Mesothelial cell of epicardium (in vitro differentiated cells): ENCODE results near the gene VSX2. TPM values are rescaled to one million over a fixed set of nuclear protein-coding genes. Genes with fewer than 3 reads are reported as not detected.

Experiments used
- DNase-seq, 2 experiments: peaks; one replicate each; pipeline ENCODE4 v3.0.0; 2021; ENCODE audit warnings: low spot score in 2 of 2; ENCODE audit not compliant: unreplicated experiment in 2 of 2
- H3K27ac Mint-ChIP-seq: 2 replicates; pipeline ENCODE4 v1.8.0; 2021; ENCODE audit warnings: mixed read lengths
- H3K27me3 Mint-ChIP-seq: 2 replicates; pipeline ENCODE4 v1.8.0; 2021; ENCODE audit warnings: low read depth, mixed read lengths
- H3K36me3 Mint-ChIP-seq: 2 replicates; pipeline ENCODE4 v1.8.0; 2021; ENCODE audit warnings: mixed read lengths
- H3K4me1 Mint-ChIP-seq: 2 replicates; pipeline ENCODE4 v1.8.0; 2021; ENCODE audit warnings: mixed read lengths
- H3K4me3 Mint-ChIP-seq: 2 replicates; pipeline ENCODE4 v1.8.0; 2021; ENCODE audit warnings: mild to moderate bottlenecking, moderate library complexity, mixed read lengths
- H3K9me3 Mint-ChIP-seq: 2 replicates; pipeline ENCODE4 v1.8.0; 2021; ENCODE audit warnings: mixed read lengths
- total RNA-seq: library from RNA; stranded (reverse); gene quantifications from 3 replicates; pipeline ENCODE4 v1.2.1, GENCODE V29; 2021
- TF ChIP-seq, protein P1 (sequence below): fragments of 200-600 bp; sonication (generic); IDR thresholded peaks from one replicate; pipeline ENCODE4 v1.5.0; 2021; ENCODE audit warnings: antibody characterized with exemption; ENCODE audit not compliant: unreplicated experiment

Gene VSX2
- total RNA-seq, 1 donor from 2014 or later = not detected

DNA sequence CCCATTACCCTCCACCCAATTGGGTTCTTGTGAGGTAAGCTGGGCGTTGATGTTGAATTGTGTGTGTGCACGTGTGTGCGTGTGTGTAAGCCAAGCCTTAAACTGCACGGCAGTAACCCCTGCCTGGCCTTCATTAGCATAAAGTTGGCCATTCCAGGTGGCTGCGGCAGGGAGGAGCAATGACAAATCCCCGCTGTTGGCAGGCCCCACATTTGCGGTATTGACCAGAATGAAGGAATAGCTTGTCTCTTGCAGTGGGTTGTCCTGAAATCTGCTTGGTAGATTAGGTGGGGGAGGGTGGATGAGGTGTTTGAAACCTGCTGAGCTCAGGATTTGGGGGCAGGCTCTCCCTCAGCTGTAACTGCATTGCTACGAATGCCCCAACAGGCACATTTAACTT lies 7.3 kb downstream of the VSX2 start:
- no peak overlapping the region for H3K4me3 Mint-ChIP-seq
- no peak overlapping the region for H3K27ac Mint-ChIP-seq
- H3K36me3 Mint-ChIP-seq = no peaks in the 10 kb centered on the region
- no peak for DNase-seq
- H3K9me3 Mint-ChIP-seq = no peaks in the 10 kb centered on the region
- peaks cover 7% of the 10 kb centered on the region for H3K4me1 Mint-ChIP-seq
- H3K27me3 Mint-ChIP-seq = peaks cover 82% of the 10 kb centered on the region
- TF ChIP-seq, protein P1, sequence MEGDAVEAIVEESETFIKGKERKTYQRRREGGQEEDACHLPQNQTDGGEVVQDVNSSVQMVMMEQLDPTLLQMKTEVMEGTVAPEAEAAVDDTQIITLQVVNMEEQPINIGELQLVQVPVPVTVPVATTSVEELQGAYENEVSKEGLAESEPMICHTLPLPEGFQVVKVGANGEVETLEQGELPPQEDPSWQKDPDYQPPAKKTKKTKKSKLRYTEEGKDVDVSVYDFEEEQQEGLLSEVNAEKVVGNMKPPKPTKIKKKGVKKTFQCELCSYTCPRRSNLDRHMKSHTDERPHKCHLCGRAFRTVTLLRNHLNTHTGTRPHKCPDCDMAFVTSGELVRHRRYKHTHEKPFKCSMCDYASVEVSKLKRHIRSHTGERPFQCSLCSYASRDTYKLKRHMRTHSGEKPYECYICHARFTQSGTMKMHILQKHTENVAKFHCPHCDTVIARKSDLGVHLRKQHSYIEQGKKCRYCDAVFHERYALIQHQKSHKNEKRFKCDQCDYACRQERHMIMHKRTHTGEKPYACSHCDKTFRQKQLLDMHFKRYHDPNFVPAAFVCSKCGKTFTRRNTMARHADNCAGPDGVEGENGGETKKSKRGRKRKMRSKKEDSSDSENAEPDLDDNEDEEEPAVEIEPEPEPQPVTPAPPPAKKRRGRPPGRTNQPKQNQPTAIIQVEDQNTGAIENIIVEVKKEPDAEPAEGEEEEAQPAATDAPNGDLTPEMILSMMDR = no peak

DNA sequence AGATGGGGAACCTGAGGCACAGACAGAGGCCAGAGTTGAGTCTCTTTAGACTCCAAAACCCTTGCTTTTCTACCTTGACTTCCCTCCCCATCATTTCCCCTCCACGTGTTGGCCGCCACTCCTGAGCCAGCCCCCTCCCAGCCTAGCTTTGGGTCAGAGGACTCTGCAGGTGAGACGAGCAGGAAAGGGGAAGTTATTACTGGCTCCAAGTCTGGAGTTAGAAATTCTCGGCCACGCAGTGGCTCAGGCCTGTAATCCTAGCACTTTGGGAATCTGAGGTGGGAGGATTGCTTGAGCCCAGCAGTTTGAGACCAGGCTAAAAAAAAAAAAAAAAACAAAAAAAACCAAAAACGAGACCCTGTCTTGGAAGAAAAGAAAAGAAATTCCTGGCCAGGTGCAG lies 8.8 kb downstream of the VSX2 start:
- H3K4me1 Mint-ChIP-seq = peaks cover 2% of the 10 kb centered on the region
- no peaks in the 10 kb centered on the region for H3K36me3 Mint-ChIP-seq
- H3K4me3 Mint-ChIP-seq = no peak overlapping the region
- TF ChIP-seq, protein P1 = no peak
- DNase-seq = no peak
- H3K9me3 Mint-ChIP-seq = no peaks in the 10 kb centered on the region
- no peak overlapping the region for H3K27ac Mint-ChIP-seq
- H3K27me3 Mint-ChIP-seq = peaks cover 79% of the 10 kb centered on the region

DNA sequence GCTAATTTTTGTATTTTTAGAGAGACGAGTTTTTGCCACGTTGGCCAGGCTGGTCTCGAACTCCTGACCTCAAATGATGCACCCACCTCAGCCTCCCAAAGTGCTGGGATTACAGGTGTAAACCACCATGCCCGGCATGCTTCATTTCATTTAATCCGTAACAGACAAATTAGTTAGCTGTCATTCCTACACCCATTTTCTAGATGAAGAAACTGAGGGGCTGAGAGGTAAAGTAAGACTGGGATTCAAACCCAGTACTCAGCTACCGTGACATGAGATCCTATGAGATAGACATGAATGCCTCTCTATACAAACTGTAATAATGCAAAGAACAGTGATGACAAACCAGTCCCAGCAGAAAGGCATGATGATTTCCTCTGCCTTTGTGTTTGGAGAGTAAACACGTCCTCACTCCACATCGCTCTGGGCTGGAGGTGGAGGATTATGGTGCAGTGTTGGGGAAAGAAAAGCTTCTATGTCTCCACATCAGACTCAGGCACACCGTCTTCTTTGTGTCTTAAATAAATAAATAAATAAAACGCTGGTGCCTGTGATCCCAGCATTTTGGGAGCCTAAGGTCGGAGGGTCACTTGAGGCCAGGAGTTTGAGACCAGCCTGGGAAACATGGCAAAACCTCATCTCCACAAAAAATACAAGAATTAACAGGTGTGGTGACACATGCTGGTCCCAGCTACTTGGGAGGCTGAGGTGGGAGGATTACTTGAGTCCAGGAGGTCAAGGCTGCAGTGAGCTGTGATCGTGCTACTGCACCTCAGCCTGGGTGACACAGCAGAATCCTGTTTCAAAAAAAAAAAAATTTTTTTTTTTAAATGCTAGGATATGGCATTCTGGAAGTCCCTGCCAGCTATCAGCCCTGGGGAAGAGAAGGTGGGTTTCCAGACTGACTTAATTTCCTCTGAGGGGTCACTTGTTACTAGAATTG lies 10.5 kb downstream of the VSX2 start:
- H3K4me3 Mint-ChIP-seq = no peak overlapping the region
- H3K9me3 Mint-ChIP-seq = no peaks in the 10 kb centered on the region
- TF ChIP-seq, protein P1 = no peak
- no peaks in the 10 kb centered on the region for H3K36me3 Mint-ChIP-seq
- H3K27ac Mint-ChIP-seq = no peak overlapping the region
- H3K4me1 Mint-ChIP-seq = peaks cover 2% of the 10 kb centered on the region
- H3K27me3 Mint-ChIP-seq = peaks cover 76% of the 10 kb centered on the region
- DNase-seq = no peak

DNA sequence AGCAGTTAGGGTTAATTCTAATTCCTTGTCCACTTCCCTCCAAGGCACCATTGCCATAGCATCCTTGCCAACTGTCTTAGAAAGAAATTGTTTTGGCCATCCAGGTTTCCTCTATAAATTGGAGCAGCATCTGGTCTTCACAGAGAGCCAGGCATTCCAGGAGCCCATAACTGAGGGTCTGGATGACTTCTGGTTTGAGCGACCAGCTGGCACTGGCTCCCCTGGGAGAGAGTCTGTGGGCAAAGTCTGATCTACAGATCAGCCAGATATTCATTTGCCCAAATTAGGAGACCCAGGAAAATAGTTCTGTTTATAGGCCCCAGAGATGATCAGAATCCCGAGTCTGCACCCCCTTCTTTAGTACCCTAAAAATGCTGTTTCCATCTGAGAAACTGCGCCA lies 16.0 kb downstream of the VSX2 start:
- no peak overlapping the region for H3K27ac Mint-ChIP-seq
- peaks cover 76% of the 10 kb centered on the region for H3K27me3 Mint-ChIP-seq
- no peak overlapping the region for H3K4me3 Mint-ChIP-seq
- H3K9me3 Mint-ChIP-seq = no peaks in the 10 kb centered on the region
- TF ChIP-seq, protein P1 = no peak
- no peak for DNase-seq
- peaks cover 2% of the 10 kb centered on the region for H3K4me1 Mint-ChIP-seq
- no peaks in the 10 kb centered on the region for H3K36me3 Mint-ChIP-seq

DNA sequence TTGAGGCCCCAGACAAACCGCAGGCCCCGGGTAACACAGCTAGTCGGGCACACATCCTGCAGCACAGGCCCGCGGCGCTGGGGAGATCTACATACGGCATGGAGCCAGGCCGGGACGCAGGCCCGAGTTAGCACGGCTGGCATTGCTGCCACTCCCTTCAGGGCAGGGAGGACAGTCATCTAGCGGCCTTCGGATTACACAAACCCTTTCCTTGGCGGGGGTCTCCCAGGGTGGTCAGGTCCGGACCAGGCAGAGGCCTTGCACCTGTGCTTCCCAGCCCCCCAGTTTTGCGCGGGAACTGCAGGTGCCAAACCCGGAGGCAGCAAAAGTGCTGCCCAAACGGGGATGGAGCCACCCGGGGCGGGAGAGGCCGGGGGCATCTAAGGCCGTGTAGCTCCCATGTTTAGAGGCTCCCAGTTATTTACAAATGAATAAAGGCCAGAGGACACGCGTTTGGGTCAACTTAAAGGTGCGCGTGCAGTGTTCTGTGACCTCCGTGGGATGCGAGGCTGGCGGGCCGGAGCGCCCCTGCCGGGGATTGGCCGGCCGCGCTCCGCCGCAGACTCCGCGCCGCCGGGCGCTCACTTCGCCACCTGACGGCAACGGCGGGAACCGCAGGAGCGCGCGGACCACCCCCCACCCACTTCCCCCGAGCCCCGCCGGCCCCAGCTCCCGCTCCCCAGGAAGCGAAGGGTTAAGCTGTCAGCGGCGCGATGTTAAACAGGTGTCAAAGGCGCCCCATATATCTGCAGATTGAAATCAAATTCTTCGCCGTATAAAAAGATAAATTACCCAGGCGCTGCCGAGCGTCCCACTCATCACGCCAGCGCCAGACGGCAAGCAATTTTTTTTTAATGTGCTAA lies 18.1 kb downstream of the VSX2 start:
- Mint-ChIP-seq H3K36me3 (no peaks in the 10 kb centered on the region), H3K27me3 (peaks cover 67% of the 10 kb centered on the region), H3K4me3 (peak overlapping the region; percentile 73), H3K4me1 (peaks cover 3% of the 10 kb centered on the region), H3K9me3 (no peaks in the 10 kb centered on the region), H3K27ac (no peak overlapping the region)
- TF ChIP-seq, protein P1 = peak; percentile 98
- DNase-seq = peak in 1 of 2 experiments; percentile 61
